Right lobe of liver (tissue), 6 donors: ENCODE results near the gene TRHDE. TPM values are rescaled to one million over a fixed set of nuclear protein-coding genes. Genes with fewer than 3 reads are reported as not detected.
A peak's percentile ranks its signal among the peaks of the same experiment; 100 is the strongest.
"Not testable (repeated sequence)": the region's sequence is repeated elsewhere in the genome, so short reads cannot be mapped to it uniquely, and the experiment has no call there.

Experiments
- ATAC-seq, 4 donors: fragments of 200-7000 bp; cut with Tn5 transposase; one replicate each; pipeline ENCODE4 v1.9.1; 2020; ENCODE audit warnings: mild to moderate bottlenecking in 4 of 4, moderate library complexity in 4 of 4
- DNase-seq, 3 donors: peaks; one replicate each; pipeline ENCODE4 v3.0.0-alpha.2; 2020
- H3K27ac ChIP-seq, 3 donors: fragments of 200-600 bp; one replicate each; pipeline ENCODE4 v1.8.0; 2022
- H3K27me3 ChIP-seq, 2 donors: fragments of 200-600 bp; one replicate each; pipeline ENCODE4 v1.8.0; 2022
- H3K36me3 ChIP-seq, 4 donors: fragments of 200-600 bp; sonication (generic) in 1 of 4; one replicate each; pipeline versions ENCODE4 v1.5.1 to v1.8.0; 2017 to 2022; ENCODE audit warnings: control low read depth in 1 of 4
- H3K4me1 ChIP-seq, 4 donors: fragments of 200-600 bp; sonication (generic) in 1 of 4; one replicate each; pipeline versions ENCODE4 v1.5.1 to v1.8.0; 2017 to 2022; ENCODE audit warnings: control low read depth in 1 of 4
- H3K4me3 ChIP-seq, 3 donors: fragments of 200-600 bp; one replicate each; pipeline ENCODE4 v1.8.0; 2022
- H3K9me3 ChIP-seq, 4 donors: fragments of 200-600 bp; sonication (generic) in 1 of 4; one replicate each; pipeline versions ENCODE4 v1.5.1 to v1.8.0; 2017 to 2022; ENCODE audit warnings: control low read depth in 1 of 4
- CTCF ChIP-seq, 4 donors: fragments of 200-600 bp in 3 of 4; fragments of 450-650 bp in 1 of 4; IDR thresholded peaks; one replicate each; pipeline versions ENCODE4 v1.5.1 to v1.8.0; 2016 to 2022; ENCODE audit warnings: antibody characterized with exemption in 4 of 4, mild to moderate bottlenecking in 2 of 4
- POLR2A ChIP-seq: fragments of 450-650 bp; IDR thresholded peaks from one replicate; pipeline ENCODE4 v1.6.1; 2017; ENCODE audit warnings: antibody characterized with exemption, mild to moderate bottlenecking
- WGBS: methylation state at CpG from one replicate; pipeline ENCODE4 v1.1.6; 2018; ENCODE audit warnings: low coverage, low lambda C conversion rate; ENCODE audit not compliant: insufficient coverage; ENCODE audit errors: missing lambda C conversion rate; 5-methylcytosine and 5-hydroxymethylcytosine counted together
- intact Hi-C, 2 donors: fragments of 100-400 bp; cut with DNase I; formaldehyde crosslinking; loops; one replicate each; pipeline versions ENCODE4 v1.11.2 to v1.14.1; 2022
- total RNA-seq, 6 experiments: library from RNA; depleted of rRNA in 2 of 6; stranded (reverse); fragments of >200 nt in 2 of 6; fragmentation: NEBNext Ultra II Directional in 3 of 6; extraction: Animal tissue kit (Norgen Biotek cat#: 25700) in 3 of 6; gene quantifications; one replicate each; pipeline versions ENCODE4 v1.1.0 to v1.2.4, GENCODE V29; 2016 to 2023
- donor health status: DM: no; HTN: yes; CAD: no.
- donor health status: DM: no; HTN: no; CAD: no.
- donor health status: DM: no; HTN: no; CAD: no.
- donor health status: DM: no; HTN: yes; CAD: no.
- donor health status: DM: no; HTN: yes; CAD: no.

Gene TRHDE
- total RNA-seq, 6 experiments from 2014 or later, result 0.10 to 4.3 (median 0.90) TPM

GRCh38 chr12:72509891-72510290 lies 237.7 kb downstream of the TRHDE start:
- Histone ChIP-seq H3K36me3 (no peaks in the 10 kb centered on the region), H3K4me3 (no peak overlapping the region), H3K27me3 (no peaks in the 10 kb centered on the region), H3K27ac (no peak overlapping the region), H3K4me1 (no peaks in the 10 kb centered on the region), H3K9me3 (no peaks in the 10 kb centered on the region)
- no peak for TF ChIP-seq CTCF (IDR thresholded peaks at IDR 0.05)
- no peak for TF ChIP-seq POLR2A
- DNase-seq, result no peak
- intact Hi-C loops, result no loop called here
- WGBS, result 88% methylated on average over 1 of the region's 1 CpG
- ATAC-seq, result no peak

DNA sequence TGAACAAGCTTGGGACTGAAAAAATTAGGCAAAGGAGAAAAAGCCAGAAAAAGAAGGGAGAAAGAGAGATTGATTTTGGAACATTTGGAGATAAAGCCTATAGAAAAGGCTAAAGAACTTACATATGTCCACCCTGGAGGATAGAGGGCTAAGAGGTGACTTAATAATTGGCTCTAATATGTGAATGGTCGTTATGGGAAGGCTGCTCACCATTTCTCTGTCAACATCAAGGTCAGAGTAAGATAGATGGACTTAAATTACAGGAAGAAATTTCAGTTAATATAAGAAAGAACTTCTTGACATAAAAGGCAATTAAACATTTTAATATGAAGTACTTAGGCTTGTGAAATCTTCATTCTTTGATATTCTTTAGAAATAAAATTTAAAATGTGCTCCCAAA lies 238.6 kb downstream of the TRHDE start:
- TF ChIP-seq CTCF (IDR thresholded peaks at IDR 0.05), result no peak
- TF ChIP-seq POLR2A, result no peak
- WGBS, result 44% methylated on average over 1 of the region's 1 CpG
- intact Hi-C loops, result no loop called here
- Histone ChIP-seq H3K27ac (no peak overlapping the region), H3K27me3 (no peaks in the 10 kb centered on the region), H3K36me3 (no peaks in the 10 kb centered on the region), H3K9me3 (no peaks in the 10 kb centered on the region), H3K4me3 (no peak overlapping the region), H3K4me1 (no peaks in the 10 kb centered on the region)
- ATAC-seq, result no peak
- no peak for DNase-seq

- 40% methylated on average over 2 of the region's 2 CpGs for WGBS
- no peak for TF ChIP-seq POLR2A
- no peak for TF ChIP-seq CTCF (IDR thresholded peaks at IDR 0.05)
- Histone ChIP-seq H3K9me3 (no peaks in the 10 kb centered on the region), H3K27me3 (no peaks in the 10 kb centered on the region), H3K4me1 (no peaks in the 10 kb centered on the region), H3K4me3 (peak overlapping the region in 1 of 3 donors; percentile 23), H3K36me3 (no peaks in the 10 kb centered on the region), H3K27ac (no peak overlapping the region)
- intact Hi-C loops, result no loop called here
- ATAC-seq (peak in 2 of 4 donors; percentile 40 to 55), DNase-seq (no peak)
Observed at GRCh38 chr12:72511498-72511897, 239.3 kb downstream of the TRHDE start.

GRCh38 chr12:72511906-72512305 lies 239.7 kb downstream of the TRHDE start:
- H3K9me3 ChIP-seq, result no peaks in the 10 kb centered on the region
- no peaks in the 10 kb centered on the region for H3K27me3 ChIP-seq
- TF ChIP-seq POLR2A, result no peak
- TF ChIP-seq CTCF (IDR thresholded peaks at IDR 0.05), result no peak
- H3K27ac ChIP-seq, result no peak overlapping the region
- peak overlapping the region in 1 of 3 donors; percentile 23 for H3K4me3 ChIP-seq
- no peaks in the 10 kb centered on the region for H3K36me3 ChIP-seq
- ATAC-seq (peak in 3 of 4 donors; percentile 62 to 79 (median 78)), DNase-seq (no peak)
- no peaks in the 10 kb centered on the region for H3K4me1 ChIP-seq
- WGBS, result 26% methylated on average over 3 of the region's 3 CpGs
- intact Hi-C loops, result no loop called here

- H3K36me3 ChIP-seq, intact Hi-C loops, H3K4me3 ChIP-seq, H3K9me3 ChIP-seq, H3K4me1 ChIP-seq, DNase-seq, H3K27me3 ChIP-seq, H3K27ac ChIP-seq, ATAC-seq: not testable (repeated sequence)
- 76% methylated on average over 4 of the region's 27 CpGs for WGBS
Observed at GRCh38 chr12:72520044-72520678, 248.0 kb downstream of the TRHDE start.
